GOT3 (cell line): Measurements from ENCODE around the gene LANCL1.

Experiments used
- DNase-seq: peaks from one replicate; lab custom pipeline; 2025; ENCODE audit warnings: mixed read lengths; lab: John Stamatoyannopoulos, UW

Gene LANCL1

DNA sequence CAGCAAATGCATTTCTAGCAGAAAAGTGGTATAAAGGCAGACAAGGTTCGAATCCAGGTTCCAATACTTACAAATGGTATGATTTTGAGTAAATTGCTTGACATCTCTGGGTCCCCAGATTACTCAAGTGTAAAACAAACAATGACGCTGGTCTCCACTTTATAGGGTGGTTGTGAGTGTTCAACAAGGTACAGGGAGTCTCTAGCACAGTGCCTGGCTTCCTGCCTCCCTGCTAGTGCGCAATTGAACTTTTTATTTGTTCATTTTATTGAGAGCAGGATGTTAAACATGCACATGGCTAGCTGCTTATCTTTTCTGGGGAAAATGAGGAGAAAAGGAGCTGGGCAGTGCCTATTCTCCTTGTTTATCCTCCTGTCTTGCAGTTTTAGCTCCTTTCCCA is 86.7 kb downstream of the LANCL1 start:
- DNase-seq: no peak

DNA sequence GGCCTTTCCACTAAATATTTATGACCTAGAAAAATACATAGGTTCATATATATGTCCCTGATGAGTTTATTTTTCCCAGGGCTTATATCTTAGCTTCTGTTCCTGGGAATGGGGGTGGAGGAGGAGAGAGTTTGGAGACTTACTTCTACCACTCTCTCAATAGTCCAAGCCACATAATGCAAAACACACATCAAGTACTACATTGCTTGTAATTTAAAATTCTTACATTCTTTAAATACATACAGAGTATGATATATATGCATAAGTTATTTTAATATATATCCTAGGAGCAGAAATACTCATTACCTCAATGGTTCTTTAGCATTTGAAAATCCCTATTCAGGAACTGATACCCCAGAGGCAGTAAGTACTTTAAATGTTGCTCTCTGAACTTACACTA is 88.4 kb downstream of the LANCL1 start:
- DNase-seq: no peak

DNA sequence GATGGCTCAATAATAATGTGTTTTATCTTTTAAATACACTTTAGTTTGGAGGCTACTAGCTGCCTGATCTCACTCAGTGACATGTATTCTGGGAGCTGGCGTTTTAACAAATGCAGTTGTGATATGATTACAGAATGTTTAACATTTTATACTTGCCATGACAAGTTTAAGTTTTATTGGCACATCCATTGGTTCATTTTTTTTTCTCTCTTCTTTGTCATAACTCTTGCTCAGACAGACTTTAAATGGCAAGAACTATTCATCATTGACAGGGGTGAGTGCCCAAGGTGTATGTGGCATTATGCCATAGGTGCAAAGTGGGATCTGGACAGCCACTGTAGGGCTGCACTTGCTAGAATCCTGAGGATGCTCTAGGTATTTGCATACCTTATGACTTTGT is 89.5 kb downstream of the LANCL1 start:
- DNase-seq: no peak
